Activated T-cell treated with anti-CD3 and anti-CD28 coated beads, Interleukin-2, amount 50 U/mL, for 48 hours (primary cell): ENCODE measurements around the gene FBXO36.
A peak's percentile ranks its signal among the peaks of the same experiment; 100 is the strongest.

ENCODE experiments used
- DNase-seq, 2 experiments: peaks; one replicate each; pipeline ENCODE4 v3.0.0-alpha.2; 2020

Gene FBXO36, protein sequence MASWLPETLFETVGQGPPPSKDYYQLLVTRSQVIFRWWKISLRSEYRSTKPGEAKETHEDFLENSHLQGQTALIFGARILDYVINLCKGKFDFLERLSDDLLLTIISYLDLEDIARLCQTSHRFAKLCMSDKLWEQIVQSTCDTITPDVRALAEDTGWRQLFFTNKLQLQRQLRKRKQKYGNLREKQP

DNA sequence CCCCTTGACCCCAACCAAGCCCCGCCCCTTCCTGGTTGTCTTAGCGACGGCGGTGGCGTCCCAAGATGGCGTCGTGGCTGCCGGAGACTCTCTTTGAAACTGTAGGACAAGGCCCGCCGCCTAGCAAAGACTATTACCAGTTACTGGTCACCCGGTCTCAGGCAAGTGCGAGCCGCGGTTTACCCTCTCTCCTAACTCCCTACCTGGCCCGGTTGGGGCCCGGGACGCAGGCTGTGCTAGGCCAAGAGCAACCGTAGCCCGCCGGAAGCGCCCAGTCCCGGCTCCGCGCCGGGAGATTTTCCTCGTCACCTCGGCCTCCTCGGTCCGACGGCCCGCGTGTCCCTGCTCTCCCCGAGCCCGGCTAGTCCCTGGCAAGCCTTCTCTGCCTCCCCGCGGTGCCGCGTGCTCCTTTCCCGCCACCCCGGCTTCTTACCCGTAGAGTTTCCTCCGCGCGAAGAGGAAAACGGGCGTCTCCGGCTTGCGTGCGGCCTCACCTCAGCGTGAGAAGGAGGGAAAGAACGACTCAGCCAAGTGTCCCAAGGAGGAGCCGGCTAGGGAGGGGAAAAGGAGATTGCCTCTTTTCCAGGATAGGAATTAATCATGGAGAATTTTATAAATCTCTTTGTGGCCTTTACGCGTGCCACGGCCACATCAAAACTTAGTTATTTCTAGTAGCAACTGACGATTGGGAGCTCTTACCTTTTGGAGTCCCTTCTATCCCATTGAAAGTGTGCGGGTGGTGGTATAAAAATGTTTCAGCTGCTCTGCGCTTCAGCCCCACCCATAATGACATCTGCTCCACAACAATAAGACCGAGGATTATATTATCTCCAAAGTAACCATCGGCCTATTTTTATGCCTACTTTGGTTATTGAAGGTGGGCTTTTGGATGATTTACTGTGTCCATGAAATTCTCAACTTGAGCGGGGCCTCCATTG lies at the start of gene FBXO36:
Gene FBXO36 (plus strand): TSS at position 55 of the 938 bp plus-strand sequence. CDS start 11 bp downstream, at position 66.
- no peak for DNase-seq

DNA sequence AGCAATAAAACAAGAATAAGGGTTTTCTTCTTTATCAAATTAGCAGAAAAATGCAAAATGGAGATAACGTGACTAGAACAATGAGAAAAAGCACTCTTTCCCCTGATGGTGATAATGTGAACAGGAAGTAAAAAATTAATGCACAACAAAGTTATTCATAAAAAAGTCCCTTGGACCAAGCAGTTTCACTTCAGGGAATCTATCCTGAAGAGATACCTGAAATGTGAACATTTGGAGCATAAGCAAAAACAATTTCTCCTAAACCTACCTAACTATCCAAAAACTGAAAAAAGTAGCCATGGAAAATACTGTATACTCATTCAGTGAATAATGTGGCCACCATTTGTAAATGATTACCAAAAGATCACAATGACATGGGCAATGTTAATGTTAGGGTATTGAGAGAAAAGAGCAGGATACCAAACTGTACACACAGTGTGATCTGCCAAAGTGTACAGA lies 49.2 kb upstream of the FBXO36 start:
- DNase-seq: no peak

DNA sequence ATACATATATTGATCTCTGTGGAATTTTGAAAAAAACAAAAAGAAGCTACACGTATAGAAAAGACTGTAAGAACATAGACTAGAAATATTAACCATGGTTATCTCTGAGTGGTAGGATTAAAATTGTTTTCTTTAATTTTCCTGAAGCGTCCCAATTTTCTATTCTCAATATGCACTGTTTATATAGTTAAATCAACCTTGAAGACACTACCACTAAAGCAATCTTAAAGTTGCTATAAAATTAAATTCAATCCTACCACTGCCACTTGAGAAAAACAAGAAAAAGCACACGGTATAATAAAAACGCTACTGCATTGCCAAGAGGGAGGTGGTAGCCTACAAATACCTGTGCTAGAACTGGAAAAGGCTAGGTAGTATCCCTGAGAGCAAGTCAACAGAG lies 47.7 kb upstream of the FBXO36 start:
- no peak for DNase-seq

DNA sequence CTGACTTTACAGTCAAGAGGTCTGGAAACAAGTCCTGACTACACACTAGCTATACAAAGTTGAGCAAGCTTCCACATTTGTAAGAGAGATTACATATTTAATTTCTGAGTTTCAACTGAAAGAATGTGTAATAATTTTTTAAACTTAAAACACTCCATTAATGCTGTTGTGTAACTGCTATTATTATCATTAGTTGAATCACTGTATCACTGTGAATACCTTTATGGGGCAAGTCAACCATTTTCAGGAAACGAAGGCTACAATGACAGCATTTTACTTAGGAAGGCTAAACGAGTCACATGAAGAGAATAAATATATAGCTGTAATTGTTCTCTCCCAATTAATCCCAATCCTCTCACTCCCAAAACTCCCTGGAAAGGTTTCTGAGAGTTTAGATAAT lies 46.8 kb upstream of the FBXO36 start:
- DNase-seq: no peak

DNA sequence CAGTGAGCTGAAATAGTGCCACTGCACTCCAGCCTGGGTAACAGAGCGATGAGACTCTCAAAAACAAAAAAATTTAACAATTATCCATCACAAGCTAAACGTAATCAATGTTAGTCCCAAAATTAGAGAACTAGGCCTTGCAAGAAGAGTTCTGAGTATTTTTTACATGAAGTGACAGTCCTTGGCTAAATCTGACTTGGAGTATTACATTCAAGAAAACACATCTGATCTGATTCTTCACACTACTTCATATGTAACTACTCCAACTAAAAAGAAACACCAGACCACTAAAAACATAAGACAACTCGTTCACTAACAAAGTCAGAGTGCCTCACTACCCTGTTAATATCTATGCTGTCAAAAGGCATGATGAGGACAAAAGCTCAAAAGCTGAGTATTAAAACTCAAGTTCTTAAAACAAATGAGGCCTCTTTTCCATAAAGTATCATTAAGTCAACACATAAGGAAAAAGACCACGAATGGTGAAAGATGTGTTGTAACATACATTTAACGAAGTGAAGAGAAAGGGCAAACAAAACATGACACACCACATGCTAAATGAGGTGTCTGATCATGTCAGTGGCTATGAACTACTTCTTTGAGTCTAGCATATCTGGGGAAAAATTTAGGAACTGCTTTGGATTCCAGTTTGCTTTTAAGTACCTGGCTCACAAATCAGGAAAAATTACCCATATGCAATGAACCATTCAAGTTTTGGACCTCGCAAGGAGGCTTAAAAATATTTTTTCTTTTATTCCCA lies 42.9 kb upstream of the FBXO36 start:
- DNase-seq: no peak

DNA sequence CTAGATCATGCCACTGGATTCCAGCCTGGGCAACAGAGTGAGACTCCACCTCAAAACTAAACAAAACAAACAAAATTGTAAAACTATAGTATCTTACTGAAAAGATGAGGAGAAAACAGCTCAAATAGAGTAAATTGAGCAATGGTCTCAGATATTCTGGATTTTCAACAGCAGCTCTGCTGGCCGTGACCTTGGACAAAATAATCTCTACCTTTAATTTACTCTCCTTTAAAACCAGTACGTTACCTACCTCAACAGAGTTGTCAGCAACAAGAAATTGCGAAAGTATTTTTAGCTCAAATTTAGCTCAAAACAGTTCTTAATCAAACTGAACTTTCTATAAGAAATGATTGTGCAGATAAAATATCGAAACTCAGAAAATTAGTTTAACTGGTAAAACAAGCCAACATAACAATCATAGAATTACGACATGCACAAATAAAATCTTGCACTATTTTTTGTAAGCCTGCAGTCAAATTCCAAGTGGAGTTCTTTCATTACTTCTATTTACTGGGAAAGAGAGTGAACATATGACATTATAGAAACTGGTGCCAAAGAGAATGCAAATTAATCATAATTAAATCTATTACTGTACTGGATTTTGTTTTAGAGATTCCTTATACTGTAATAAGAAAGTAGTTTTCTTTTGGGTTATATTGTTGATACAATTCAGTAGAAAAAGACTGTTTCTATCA lies 41.3 kb upstream of the FBXO36 start:
- DNase-seq: no peak

DNA sequence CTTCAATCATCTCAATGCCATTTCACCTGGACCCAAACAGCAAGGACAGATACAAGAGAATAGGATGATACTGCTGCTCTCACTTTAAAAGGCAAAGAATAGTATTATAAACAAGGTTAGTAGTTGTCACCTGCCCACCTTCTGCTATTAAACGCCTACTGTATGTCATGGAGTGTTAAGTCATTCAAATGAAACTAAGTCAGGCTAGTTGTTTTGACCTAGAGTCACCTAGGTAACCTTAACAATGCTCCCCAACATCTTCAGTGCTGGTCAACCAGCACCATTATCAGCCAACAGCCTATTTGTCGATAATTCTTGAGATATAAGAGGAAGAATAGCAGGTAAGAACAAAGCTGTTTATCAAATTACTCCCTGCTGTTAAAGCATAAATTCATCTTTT lies 39.7 kb upstream of the FBXO36 start:
- DNase-seq: no peak

DNA sequence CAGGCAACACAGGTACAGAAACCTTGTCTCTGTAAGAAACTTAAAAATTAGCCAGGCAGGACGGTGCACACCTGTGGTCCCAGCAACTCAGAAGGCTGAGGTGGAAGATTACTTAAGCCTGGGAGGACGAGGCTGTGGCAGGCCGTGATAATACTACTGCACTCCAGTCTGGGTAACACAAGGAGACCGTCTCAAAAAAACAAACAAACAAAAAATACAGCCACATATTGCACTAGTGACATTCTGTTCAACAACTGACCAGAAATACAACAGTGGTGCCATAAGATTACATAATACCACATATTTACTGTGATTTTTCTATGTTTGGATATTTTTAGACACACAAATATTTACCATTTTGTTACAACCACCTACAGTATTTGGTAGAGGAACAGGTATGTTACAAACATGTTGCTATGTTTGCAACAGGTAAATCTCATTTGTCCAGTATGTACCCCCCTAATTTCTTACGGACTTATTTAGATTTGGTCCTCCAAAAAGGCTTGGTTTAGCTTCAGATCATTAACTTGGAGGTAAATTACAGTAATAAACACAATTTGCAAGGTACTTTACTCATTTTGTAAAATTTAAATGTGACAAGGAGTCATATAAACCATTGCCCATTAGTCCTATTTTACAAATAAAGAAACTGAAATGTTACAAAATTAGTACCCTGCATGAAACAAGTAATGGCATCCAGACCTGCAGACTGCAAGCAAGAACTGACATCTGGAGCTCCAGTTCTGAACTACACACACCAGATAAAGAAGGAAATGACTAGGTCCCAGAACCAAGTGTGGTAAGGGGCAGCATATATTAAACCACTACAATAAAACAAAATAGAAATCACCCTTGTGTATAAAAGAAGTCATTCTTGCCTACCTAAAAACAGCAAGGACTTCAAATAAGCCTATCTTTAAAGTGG lies 37.3 kb upstream of the FBXO36 start:
- no peak for DNase-seq

DNA sequence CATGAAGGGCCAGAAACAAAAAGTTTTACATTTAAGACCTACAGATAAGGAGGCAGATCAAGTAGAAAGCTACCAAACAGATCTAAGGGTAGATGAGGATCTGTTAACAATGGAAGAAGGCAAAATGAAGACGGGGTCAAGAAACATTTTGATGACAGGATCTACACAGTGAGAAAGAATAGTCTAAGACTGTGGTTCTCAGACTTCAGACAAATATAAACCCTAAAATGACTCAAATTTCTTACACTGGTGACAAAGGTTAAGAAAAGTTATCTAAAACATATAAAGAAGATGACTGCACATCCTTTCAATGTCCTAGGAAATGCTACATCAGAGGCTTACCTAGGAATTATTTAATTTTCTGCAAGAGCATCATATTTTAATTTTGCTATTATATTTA lies 34.9 kb upstream of the FBXO36 start:
- DNase-seq: no peak

DNA sequence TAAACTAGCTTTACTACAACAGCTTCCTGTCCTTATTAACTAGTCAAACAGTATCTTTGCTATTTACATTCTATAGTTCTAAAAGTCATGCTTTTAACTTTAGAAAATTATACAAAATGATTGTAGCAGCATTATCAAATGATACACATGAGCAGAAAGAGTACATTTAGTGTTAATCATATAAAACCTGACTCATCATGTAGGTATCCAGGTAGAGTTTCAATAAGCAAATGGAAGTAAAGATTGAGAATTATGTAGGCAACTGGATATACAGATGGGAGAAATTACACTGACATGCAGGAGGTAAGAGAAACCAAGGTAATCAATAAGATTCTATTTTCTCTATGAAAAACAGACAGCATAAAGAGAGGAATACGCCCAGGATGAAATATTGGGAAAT lies 34.3 kb upstream of the FBXO36 start:
- no peak for DNase-seq

DNA sequence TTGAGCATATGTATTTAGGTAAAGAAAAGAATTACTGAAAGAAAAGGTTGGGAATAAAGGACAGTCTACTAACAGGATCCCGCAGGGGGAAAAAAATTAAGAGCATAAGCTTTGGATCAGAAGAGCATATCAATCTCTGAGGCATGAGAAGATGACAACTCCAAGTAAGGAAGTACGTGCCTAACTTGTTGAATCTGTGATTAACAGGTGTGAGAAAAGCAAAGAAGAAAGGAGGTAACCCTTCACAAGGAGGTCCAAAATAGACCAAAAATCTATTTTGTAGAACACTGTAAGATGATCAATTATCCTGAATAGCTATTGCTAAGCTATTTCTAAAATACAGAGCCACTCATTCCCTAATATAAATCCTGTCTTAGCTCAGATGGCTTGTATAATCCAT lies 33.3 kb upstream of the FBXO36 start:
- no peak for DNase-seq

DNA sequence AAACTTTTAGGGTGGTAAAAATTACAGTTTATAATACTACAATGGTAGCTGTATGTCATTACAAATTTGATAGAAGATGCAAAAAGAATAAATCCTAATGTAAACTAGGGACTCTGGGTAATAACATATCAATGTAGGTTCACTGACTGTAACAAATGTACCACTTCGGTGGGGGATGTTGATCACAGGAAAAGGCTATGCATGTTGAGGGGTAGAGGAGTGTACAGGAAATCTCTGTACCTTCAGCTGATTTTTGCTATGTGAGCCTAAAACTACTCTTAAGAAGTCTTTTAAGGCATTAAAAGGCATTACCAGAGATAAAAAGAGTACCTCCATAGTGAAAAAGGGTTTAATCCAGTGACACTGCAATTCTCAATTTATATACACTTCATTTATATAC lies 25.4 kb upstream of the FBXO36 start:
- no peak for DNase-seq

DNA sequence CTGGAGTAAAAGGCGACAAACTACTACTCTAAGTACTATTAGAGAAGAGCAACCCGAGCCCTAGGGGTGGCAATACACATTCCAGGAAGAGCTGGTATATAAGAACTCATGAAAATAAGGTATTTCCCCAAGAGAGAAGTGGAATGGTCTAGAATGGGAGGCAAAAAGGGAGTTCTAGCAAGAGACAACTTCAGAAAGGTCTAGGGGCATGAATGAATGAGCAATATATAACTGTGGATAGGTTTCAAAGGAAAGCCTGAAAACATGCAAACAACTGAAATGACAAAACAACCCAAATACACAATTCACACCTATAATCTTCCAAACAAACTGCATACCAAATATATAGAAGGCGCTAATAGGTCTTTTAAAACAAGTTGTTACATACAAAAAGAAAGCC lies 22.7 kb upstream of the FBXO36 start:
- no peak for DNase-seq

DNA sequence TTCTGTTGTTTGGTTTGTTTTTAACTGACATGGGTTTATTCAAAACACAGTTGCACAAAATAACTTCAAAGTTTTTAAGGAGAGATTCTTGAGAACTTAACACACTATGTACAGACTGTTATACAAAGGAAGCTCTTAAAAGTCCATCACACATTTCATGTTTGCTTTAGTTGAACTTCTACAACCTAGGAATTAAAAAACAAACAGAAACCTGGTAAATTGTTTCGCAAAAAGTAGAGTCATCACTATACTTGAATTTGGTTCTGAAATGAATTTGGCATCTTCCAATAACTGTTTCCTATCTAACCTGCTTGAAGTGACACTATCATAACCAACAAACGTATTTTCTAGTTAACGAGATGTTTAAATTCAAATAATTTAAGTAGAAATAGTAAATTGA lies 22.3 kb upstream of the FBXO36 start:
- no peak for DNase-seq

DNA sequence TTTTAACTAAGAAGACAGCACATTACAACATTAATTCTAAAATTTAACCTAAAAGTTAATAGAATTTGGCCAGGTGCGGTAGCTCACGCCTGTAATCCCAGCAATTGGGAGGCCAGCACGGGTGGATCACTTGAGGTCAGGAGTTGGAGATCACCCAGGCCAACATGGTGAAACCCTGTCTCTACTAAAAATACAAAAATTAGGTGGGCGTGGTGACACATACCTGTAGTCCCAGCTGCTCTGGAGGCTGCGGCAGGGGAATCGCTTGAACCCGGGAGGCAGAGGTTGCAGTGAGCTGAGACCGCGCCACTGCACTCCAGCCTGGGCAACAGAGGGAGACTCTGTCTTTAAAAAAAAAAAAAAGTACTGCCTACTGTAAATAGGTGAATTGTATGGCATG lies 21.8 kb upstream of the FBXO36 start:
- DNase-seq: peak in 1 of 2 experiments; percentile 32

DNA sequence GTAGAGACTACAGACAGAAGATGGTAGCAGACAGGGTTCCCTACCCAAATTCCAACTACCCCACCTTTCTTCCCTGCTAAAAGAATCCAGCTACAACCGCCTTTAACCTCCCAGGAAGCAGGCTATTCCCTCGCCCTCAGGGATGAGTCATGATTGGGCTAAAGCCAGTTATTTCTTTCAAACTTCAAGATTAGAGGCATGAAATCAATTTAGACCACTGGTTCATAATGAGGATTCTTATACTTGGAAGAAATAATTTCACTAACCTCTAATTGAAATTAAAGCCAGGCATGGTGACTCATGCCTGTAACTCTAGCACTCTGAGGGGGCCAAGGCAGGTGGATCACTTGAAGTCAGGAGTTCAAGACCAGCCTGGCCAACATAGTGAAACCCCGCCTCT lies 20.5 kb upstream of the FBXO36 start:
- no peak for DNase-seq

DNA sequence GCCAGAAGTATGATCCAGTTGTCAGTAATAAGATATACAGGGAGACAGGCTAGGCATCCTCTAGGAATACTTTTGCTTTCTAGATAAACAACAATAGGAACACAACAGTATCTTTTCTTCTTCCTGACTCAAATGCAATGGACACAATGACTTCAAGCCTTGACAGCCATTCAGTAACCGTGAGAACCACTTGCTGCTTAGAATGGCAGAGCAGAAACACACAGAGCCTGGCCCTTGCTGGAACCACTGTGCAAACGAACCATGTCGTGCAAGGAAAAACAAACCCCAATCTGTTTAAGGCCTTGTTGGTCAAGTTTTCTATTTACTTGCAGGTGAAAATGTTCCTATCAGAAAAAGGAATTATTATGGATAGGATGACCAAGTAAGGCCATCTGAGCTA lies 19.3 kb upstream of the FBXO36 start:
- DNase-seq: no peak

DNA sequence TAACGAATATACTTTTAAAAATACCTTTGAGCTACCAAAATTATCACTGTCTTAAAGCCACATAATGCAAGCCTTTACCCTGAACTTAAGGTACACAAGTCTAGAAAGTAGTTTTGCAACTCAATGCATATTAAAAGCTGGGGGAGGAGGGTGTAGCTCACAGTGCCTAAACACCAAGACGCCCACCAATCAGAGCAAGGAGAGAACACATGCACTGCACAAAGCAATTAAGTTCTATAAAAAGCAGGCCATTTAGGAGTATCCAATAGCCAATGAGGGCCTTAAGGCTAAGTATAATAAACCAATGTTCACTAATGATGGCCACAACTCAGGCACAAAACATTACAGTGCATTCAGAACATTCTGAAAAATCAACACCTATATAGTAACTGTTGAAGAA lies 16.7 kb upstream of the FBXO36 start:
- no peak for DNase-seq

DNA sequence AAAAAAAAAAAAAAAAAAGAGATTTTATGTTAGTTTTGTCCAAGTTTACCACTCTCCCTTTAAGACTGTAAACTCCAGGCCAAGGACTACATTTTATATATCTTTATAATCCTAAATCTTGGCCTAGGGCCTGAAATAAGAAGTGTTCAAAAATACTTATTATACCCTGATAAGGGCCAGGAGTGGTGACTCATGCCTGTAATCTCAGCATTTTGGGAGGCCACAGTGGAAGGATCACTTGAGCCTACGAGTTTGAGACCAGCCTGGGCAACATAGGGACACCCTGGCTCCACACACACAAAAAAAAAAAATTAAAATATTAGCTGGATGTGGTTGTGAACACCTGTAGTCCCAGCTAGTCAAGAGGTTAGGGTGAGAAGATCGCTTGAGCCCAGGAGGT lies 13.2 kb upstream of the FBXO36 start:
- DNase-seq: no peak

DNA sequence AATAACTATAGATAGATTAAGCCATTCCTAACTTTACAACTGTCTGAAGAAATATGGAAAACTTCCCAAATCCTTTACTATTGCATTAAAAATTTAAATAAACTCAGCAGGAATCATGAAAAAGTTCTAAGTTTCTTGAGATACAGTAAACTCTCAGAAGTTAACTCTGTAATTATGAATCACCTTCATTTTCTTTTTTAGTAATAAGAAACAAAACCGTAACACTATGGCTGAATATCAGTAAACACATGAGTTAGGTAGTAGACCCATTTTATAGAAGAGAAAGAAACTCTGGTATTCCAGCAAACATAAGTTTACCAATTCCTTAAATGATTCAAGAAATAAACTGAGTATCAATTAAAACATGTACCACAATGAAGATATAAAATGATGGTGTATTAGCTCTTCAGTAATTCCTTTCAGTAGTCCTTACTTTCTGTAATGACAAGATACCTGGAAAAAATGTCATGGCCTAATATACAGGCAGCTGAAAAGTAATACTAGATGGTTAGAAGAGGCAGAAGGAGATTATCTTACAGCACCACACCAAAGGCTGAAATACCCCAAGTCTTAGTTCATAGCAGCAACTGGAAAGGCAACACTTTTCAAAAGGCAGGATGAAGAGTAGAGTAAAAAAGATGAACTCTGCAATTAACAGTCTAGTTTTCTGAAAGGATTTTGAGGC lies 12.0 kb upstream of the FBXO36 start:
- no peak for DNase-seq

DNA sequence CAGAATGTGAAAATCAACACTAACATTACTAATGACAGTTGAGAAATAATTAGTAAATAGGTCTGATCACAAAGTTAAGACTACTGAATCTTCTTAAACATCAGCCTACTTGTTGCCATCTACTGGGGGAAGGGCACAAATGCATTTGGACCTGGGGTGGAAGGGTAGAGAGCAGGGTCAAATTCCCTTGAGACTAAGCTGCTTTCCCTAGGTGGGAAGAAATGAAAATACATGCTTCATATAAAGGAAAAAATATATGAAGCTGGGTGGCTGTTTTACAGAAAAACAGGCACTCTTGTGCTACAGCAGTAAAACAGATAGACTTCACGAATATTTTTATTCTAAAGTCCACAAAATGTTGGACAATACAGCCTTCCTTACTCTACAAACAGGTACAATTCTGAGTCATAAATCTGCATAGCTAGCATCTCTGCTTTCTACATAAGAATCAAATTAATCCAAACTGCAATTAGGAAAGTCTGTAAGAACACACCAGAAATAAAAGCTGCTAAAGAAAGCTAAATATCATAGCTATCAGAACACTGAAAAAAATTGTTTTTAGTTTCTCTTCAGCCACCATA lies 11.4 kb upstream of the FBXO36 start:
- no peak for DNase-seq
